B cell (primary cell): ENCODE measurements around the gene RPL6. TPM values are rescaled to one million over a fixed set of nuclear protein-coding genes. Genes with fewer than 3 reads are reported as not detected.
A peak's percentile ranks its signal among the peaks of the same experiment; 100 is the strongest.
"Not testable (repeated sequence)": the region's sequence is repeated elsewhere in the genome, so short reads cannot be mapped to it uniquely, and the experiment has no call there.

ENCODE experiments used
- ATAC-seq: fragments of 200-7000 bp; cut with Tn5 transposase; one replicate; pipeline ENCODE4 v1.10.0; 2021; ENCODE audit warnings: low read depth, mild to moderate bottlenecking, moderate number of reproducible peaks, moderate library complexity
- CTCF ChIA-PET: fragments of 350-600 bp; sonication (Branson Sonifier 250); formaldehyde crosslinking; loops from one replicate; lab custom pipeline; 2021; ENCODE audit warnings: antibody characterized with exemption, inconsistent platforms; lab: Charles Lee
- POLR2A ChIA-PET: fragments of 350-600 bp; sonication (Branson Sonifier 250); formaldehyde crosslinking; loops from one replicate; lab custom pipeline; 2021; ENCODE audit warnings: antibody characterized with exemption; lab: Charles Lee
- DNase-seq: peaks from one replicate; pipeline ENCODE4 v3.0.0; 2013
- H2AFZ ChIP-seq: 2 replicates; pipeline ENCODE4 v1.6.1; 2012; ENCODE audit warnings: mild to moderate bottlenecking, low read depth, low read length; ENCODE audit not compliant: insufficient read depth, poor library complexity, severe bottlenecking
- H3K27ac ChIP-seq, 2 donors: 1 replicate in 1 of 2; 2 replicates in 1 of 2; pipeline ENCODE4 v1.5.1; 2012 to 2013; ENCODE audit warnings: low read length in 2 of 2, mild to moderate bottlenecking in 2 of 2, moderate library complexity in 1 of 2
- H3K27me3 ChIP-seq, 4 experiments: fragments of 200-600 bp in 1 of 4; sonication (generic) in 1 of 4; replicated peaks in 1 of 4; 1 replicate in 2 of 4; 2 replicates in 2 of 4; pipeline versions ENCODE4 v1.6.1 to v1.7.0; 2013 to 2016; ENCODE audit warnings: low read length in 3 of 4, mild to moderate bottlenecking in 2 of 4, mixed read lengths in 1 of 4, moderate library complexity in 1 of 4; ENCODE audit not compliant: insufficient read depth in 4 of 4, control insufficient read depth in 3 of 4; ENCODE audit errors: control extremely low read depth in 1 of 4
- H3K36me3 ChIP-seq, 2 experiments: replicated peaks in 1 of 2; 1 replicate in 1 of 2; 2 replicates in 1 of 2; pipeline versions ENCODE4 v1.6.1 to v1.7.1; 2013; ENCODE audit warnings: low read length in 1 of 2; ENCODE audit not compliant: insufficient read depth in 2 of 2, control insufficient read depth in 1 of 2; ENCODE audit errors: control extremely low read depth in 1 of 2, extremely low read depth in 1 of 2
- H3K4me1 ChIP-seq, 2 donors: fragments of 200-600 bp in 1 of 2; sonication (generic) in 1 of 2; 1 replicate in 1 of 2; 2 replicates in 1 of 2; pipeline versions ENCODE4 v1.5.1 to v1.6.1; 2013 to 2017; ENCODE audit warnings: low read length in 2 of 2; ENCODE audit not compliant: control insufficient read depth in 2 of 2, insufficient read depth in 2 of 2
- H3K4me2 ChIP-seq: replicated peaks from 2 replicates; pipeline ENCODE3; 2012; ENCODE audit warnings: mild to moderate bottlenecking, low read depth, low read length; ENCODE audit not compliant: poor library complexity, severe bottlenecking
- H3K4me3 ChIP-seq, 5 experiments: fragments of 200-600 bp in 1 of 5; sonication (generic) in 1 of 5; 1 replicate in 3 of 5; 2 replicates in 2 of 5; pipeline versions ENCODE4 v1.5.1 to v1.7.0; 2011 to 2016; ENCODE audit warnings: low read length in 4 of 5, mild to moderate bottlenecking in 4 of 5, low read depth in 2 of 5, control low read depth in 1 of 5, moderate library complexity in 1 of 5; ENCODE audit not compliant: insufficient read depth in 1 of 5; ENCODE audit errors: control extremely low read depth in 1 of 5, extremely low read depth in 1 of 5
- H3K79me2 ChIP-seq: fragments of 200-600 bp; sonication (generic); one replicate; pipeline ENCODE4 v1.6.0; 2016; ENCODE audit warnings: low read length; ENCODE audit not compliant: control insufficient read depth, insufficient read depth
- H3K9ac ChIP-seq: fragments of 200-600 bp; sonication (generic); 2 replicates; pipeline ENCODE4 v1.6.1; 2017; ENCODE audit warnings: mild to moderate bottlenecking, low read length, moderate library complexity
- H3K9me3 ChIP-seq, 3 donors: one replicate each; pipeline versions ENCODE4 v1.6.1 to v1.7.1; 2013; ENCODE audit warnings: low read length in 2 of 3; ENCODE audit not compliant: control insufficient read depth in 2 of 3, insufficient read depth in 1 of 3; ENCODE audit errors: control extremely low read depth in 1 of 3
- H4K20me1 ChIP-seq: 2 replicates; pipeline ENCODE4 v1.6.0; 2012; ENCODE audit warnings: mild to moderate bottlenecking, low read length; ENCODE audit not compliant: insufficient read depth, control insufficient read depth, poor library complexity, severe bottlenecking
- H3K27ac Mint-ChIP-seq: one replicate; pipeline ENCODE4 v1.8.0; 2021; ENCODE audit warnings: mixed read lengths
- H3K27me3 Mint-ChIP-seq: one replicate; pipeline ENCODE4 v1.8.0; 2021; ENCODE audit warnings: mixed read lengths
- H3K4me1 Mint-ChIP-seq: one replicate; pipeline ENCODE4 v1.8.0; 2021; ENCODE audit warnings: mixed read lengths
- H3K4me3 Mint-ChIP-seq: one replicate; pipeline ENCODE4 v1.8.0; 2021; ENCODE audit warnings: mixed read lengths
- H3K9me3 Mint-ChIP-seq: one replicate; pipeline ENCODE4 v1.8.0; 2022; ENCODE audit warnings: mixed read lengths; ENCODE audit not compliant: insufficient read depth
- EZH2 ChIP-seq: IDR thresholded peaks from 2 replicates; pipeline ENCODE4 v1.6.1; 2012; ENCODE audit warnings: borderline replicate concordance, low read depth, mild to moderate bottlenecking, moderate library complexity, low read length; ENCODE audit not compliant: insufficient read depth, poor library complexity, severe bottlenecking
- WGBS: methylation state at CpG from one replicate; pipeline ENCODE4 v1.1.5; 2013; ENCODE audit warnings: missing lambda C conversion rate; ENCODE audit not compliant: insufficient coverage; 5-methylcytosine and 5-hydroxymethylcytosine counted together
- intact Hi-C: fragments of 100-400 bp; cut with micrococcal nuclease; formaldehyde crosslinking; loops from one replicate; pipeline ENCODE4 v1.10.0; 2022
- polyA plus RNA-seq: library from polyadenylated mRNA; depleted of rRNA; stranded (reverse); fragments of >200 nt; gene quantifications from 2 replicates; pipeline ENCODE4 v1.2.3, GENCODE V29; 2012
- total RNA-seq, 2 donors: library from RNA; stranded (reverse); fragments of 120-200 nt in 1 of 2; gene quantifications; 1 replicate in 1 of 2; 2 replicates in 1 of 2; pipeline versions ENCODE4 v1.2.3 to v1.2.4, GENCODE V29; 2013 to 2022
- TF ChIP-seq, protein P1 (sequence below): fragments of 200-600 bp; IDR thresholded peaks from one replicate; pipeline ENCODE4 v1.8.0; 2022; ENCODE audit warnings: antibody characterized with exemption, mild to moderate bottlenecking

RPL6 gene
- total and polyA plus RNA-seq, 2 donors (not counting 1 experiment from before 2014, with no cell fraction given), result 1,336 to 1,621 TPM

GRCh38 chr12:112409906-112410244 lies 470 bp upstream of the RPL6 start:
- no peak for TF ChIP-seq EZH2
- TF ChIP-seq, protein P1, sequence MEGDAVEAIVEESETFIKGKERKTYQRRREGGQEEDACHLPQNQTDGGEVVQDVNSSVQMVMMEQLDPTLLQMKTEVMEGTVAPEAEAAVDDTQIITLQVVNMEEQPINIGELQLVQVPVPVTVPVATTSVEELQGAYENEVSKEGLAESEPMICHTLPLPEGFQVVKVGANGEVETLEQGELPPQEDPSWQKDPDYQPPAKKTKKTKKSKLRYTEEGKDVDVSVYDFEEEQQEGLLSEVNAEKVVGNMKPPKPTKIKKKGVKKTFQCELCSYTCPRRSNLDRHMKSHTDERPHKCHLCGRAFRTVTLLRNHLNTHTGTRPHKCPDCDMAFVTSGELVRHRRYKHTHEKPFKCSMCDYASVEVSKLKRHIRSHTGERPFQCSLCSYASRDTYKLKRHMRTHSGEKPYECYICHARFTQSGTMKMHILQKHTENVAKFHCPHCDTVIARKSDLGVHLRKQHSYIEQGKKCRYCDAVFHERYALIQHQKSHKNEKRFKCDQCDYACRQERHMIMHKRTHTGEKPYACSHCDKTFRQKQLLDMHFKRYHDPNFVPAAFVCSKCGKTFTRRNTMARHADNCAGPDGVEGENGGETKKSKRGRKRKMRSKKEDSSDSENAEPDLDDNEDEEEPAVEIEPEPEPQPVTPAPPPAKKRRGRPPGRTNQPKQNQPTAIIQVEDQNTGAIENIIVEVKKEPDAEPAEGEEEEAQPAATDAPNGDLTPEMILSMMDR, result no peak
- POLR2A ChIA-PET, result interaction anchor here (0.8 to 1.0 kb wide), 2 partner anchors 9 to 1953 kb away, joined by 3 to 8 read pairs; partner anchors contain the start of gene PTPN11
- H3K79me2 ChIP-seq, result peaks cover 5% of the 10 kb centered on the region
- peak overlapping the region in 1 of 5 experiments; percentile 95 for H3K4me3 ChIP-seq
- H4K20me1 ChIP-seq, result peaks cover 13% of the 10 kb centered on the region
- H3K4me1 ChIP-seq, result peaks cover 15 to 24% of the 10 kb centered on the region in 2 donors
- CTCF ChIA-PET, result interaction anchor here (1.8 to 2.3 kb wide), 2 partner anchors 22 to 212 kb away, joined by 8 to 16 read pairs; no protein-coding TSS in a partner anchor
- ATAC-seq (no peak), DNase-seq (no peak)
- peak overlapping the region; percentile 100 for H3K4me3 Mint-ChIP-seq
- H3K4me2 ChIP-seq, result peak overlapping the region; percentile 88
- peaks cover 13 to 32% of the 10 kb centered on the region in 2 experiments for H3K36me3 ChIP-seq
- H3K27me3 ChIP-seq, result no peaks in the 10 kb centered on the region
- H3K9me3 ChIP-seq, result no peaks in the 10 kb centered on the region
- peak overlapping the region; percentile 93 for H2AFZ ChIP-seq
- no peaks in the 10 kb centered on the region for H3K27me3 Mint-ChIP-seq
- no peaks in the 10 kb centered on the region for H3K9me3 Mint-ChIP-seq
- H3K27ac ChIP-seq, result no peak overlapping the region
- intact Hi-C loops, result loop anchor here (1.0 to 10.0 kb wide), 5 partner anchors 8 to 725 kb away; partner anchors contain the start of genes ACAD10, BRAP, ERP29 and HECTD4
- 93% methylated on average over 6 of the region's 14 CpGs for WGBS
- no peak overlapping the region for H3K27ac Mint-ChIP-seq
- H3K9ac ChIP-seq, result peak overlapping the region; percentile 98
- H3K4me1 Mint-ChIP-seq, result peaks cover 28% of the 10 kb centered on the region

DNA sequence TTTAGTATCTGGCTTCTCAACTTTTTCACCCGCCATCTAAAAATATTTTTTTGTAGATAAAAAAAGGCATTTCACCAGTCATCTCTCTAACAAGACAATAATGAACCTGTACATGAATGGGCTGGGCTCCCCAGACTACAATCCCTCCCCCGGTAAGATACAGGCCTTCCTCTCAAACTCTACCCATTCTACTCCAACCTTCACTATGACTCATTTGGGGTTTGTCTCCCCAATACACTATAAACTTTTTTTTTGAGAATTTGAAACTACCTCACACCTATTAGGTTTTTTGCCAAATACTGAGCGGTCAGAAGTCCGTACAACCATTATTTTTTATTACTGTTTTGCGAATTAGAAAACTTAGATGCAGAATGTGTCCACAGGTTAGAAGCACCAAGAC lies 784 bp downstream of the RPL6 start:
- Histone ChIP-seq H3K4me1 (peaks cover 15 to 24% of the 10 kb centered on the region in 2 donors), H3K36me3 (peaks cover 15 to 41% of the 10 kb centered on the region in 2 experiments), H4K20me1 (peaks cover 17% of the 10 kb centered on the region), H3K4me3 (peak overlapping the region; percentile 68 to 97 (median 96)), H2AFZ (peak overlapping the region; percentile 93), H3K9ac (peak overlapping the region; percentile 98), H3K27me3 (no peaks in the 10 kb centered on the region), H3K9me3 (no peaks in the 10 kb centered on the region), H3K79me2 (peaks cover 5% of the 10 kb centered on the region), H3K4me2 (peak overlapping the region; percentile 88), H3K27ac (peak overlapping the region; percentile 83 to 91)
- POLR2A ChIA-PET, result no interaction called here
- TF ChIP-seq EZH2, result no peak
- TF ChIP-seq, protein P1, result no peak
- Mint-ChIP-seq H3K27me3 (no peaks in the 10 kb centered on the region), H3K4me3 (peak overlapping the region; percentile 100), H3K4me1 (peaks cover 28% of the 10 kb centered on the region), H3K27ac (peak overlapping the region; percentile 100), H3K9me3 (no peaks in the 10 kb centered on the region)
- CTCF ChIA-PET, result no interaction called here
- WGBS, result 17% methylated on average over 1 of the region's 5 CpGs
- ATAC-seq, result no peak
- no peak for DNase-seq
- intact Hi-C loops, result loop anchor here (1.0 kb wide), 4 partner anchors 10 to 395 kb away; partner anchors contain the start of genes ERP29, HECTD4, PTPN11 and TMEM116

GRCh38 chr12:112407683-112408082 lies 1.7 kb downstream of the RPL6 start:
- Histone ChIP-seq H3K36me3 (peaks cover 15 to 41% of the 10 kb centered on the region in 2 experiments), H3K4me2 (peak overlapping the region; percentile 88), H3K27ac (peak overlapping the region in 1 of 2 donors; percentile 91), H4K20me1 (peaks cover 17% of the 10 kb centered on the region), H3K4me1 (peaks cover 15 to 24% of the 10 kb centered on the region in 2 donors)
- H3K9me3 ChIP-seq, H3K27me3 Mint-ChIP-seq, H3K79me2 ChIP-seq, H3K4me3 ChIP-seq, intact Hi-C loops, H3K9ac ChIP-seq, ATAC-seq, CTCF ChIA-PET, DNase-seq, H3K27me3 ChIP-seq, H3K9me3 Mint-ChIP-seq, POLR2A ChIA-PET, H2AFZ ChIP-seq: not testable (repeated sequence)
- peak overlapping the region; percentile 57 for H3K27ac Mint-ChIP-seq
- WGBS, result 74% methylated on average over 4 of the region's 6 CpGs
- H3K4me1 Mint-ChIP-seq, result peaks cover 28% of the 10 kb centered on the region
- H3K4me3 Mint-ChIP-seq, result peak overlapping the region; percentile 59
